Endothelial cell of umbilical vein (primary cell): ENCODE results near the gene ZNF26. TPM values are rescaled to one million over a fixed set of nuclear protein-coding genes. Genes with fewer than 3 reads are reported as not detected.

ENCODE experiments used
- BruUV-seq: library from RNA; stranded (reverse); fragments of 400-500 nt; replicated peaks from 2 replicates; lab custom pipeline; 2021; lab: Mats Ljungman, UMichigan
- CTCF ChIA-PET: fragments of 300-600, 350-600 bp; sonication (Branson Sonifier 250); formaldehyde crosslinking; loops from one replicate; lab custom pipeline; 2021; ENCODE audit warnings: antibody characterized with exemption, inconsistent platforms; lab: Charles Lee
- POLR2A ChIA-PET: fragments of 300-600, 350-600 bp; sonication (Branson Sonifier 250); formaldehyde crosslinking; loops from one replicate; lab custom pipeline; 2021; ENCODE audit warnings: antibody characterized with exemption, inconsistent platforms; lab: Charles Lee
- DNase-seq: peaks from one replicate; pipeline ENCODE4 v3.0.0-alpha.2; 2011; ENCODE audit warnings: low read depth, low spot score
- FAIRE-seq: peaks from 2 replicates; lab custom pipeline; 2011; peaks lifted over from hg19 to GRCh38; lab: Jason Lieb, UNC
- H2AFZ ChIP-seq: 2 replicates; pipeline ENCODE4 v1.6.0; 2012; ENCODE audit warnings: low read depth, low read length, control low read depth, inconsistent platforms
- H3K27ac ChIP-seq: 2 replicates; pipeline ENCODE4 v1.5.1; 2011; ENCODE audit warnings: low read depth, mild to moderate bottlenecking, control low read depth, low read length, moderate library complexity; ENCODE audit not compliant: insufficient read depth
- H3K27me3 ChIP-seq, 2 experiments: 2 replicates each; pipeline versions ENCODE4 v1.6.0 to v1.6.1; 2011; ENCODE audit warnings: low read length in 2 of 2, mixed read lengths in 1 of 2; ENCODE audit not compliant: control insufficient read depth in 2 of 2, insufficient read depth in 2 of 2
- H3K36me3 ChIP-seq, 2 experiments: 2 replicates in 1 of 2; 3 replicates in 1 of 2; pipeline ENCODE4 v1.5.1; 2011; ENCODE audit warnings: low read length in 2 of 2, mild to moderate bottlenecking in 1 of 2, moderate library complexity in 1 of 2; ENCODE audit not compliant: control insufficient read depth in 2 of 2, insufficient read depth in 2 of 2; ENCODE audit errors: extremely low read depth in 1 of 2
- H3K4me1 ChIP-seq: 3 replicates; pipeline ENCODE4 v1.5.1; 2011; ENCODE audit warnings: mild to moderate bottlenecking, low read length; ENCODE audit not compliant: control insufficient read depth, insufficient read depth; ENCODE audit errors: extremely low read depth
- H3K4me2 ChIP-seq: 2 replicates; pipeline ENCODE4 v1.6.1; 2011; ENCODE audit warnings: low read length, control low read depth, mixed read lengths; ENCODE audit not compliant: insufficient read depth
- H3K4me3 ChIP-seq, 3 experiments: fragments of 200-600 bp in 1 of 3; sonication (generic), shearing (Covaris generic) in 1 of 3; replicated peaks in 1 of 3; 2 replicates each; pipeline ENCODE4 v1.5.1; 2011 to 2016; ENCODE audit warnings: control low read depth in 3 of 3, low read length in 3 of 3, mild to moderate bottlenecking in 2 of 3, inconsistent platforms in 1 of 3, low read depth in 1 of 3, moderate library complexity in 1 of 3; ENCODE audit not compliant: insufficient read depth in 1 of 3
- H3K79me2 ChIP-seq: 2 replicates; pipeline ENCODE4 v1.6.0; 2012; ENCODE audit warnings: low read length, inconsistent platforms; ENCODE audit not compliant: control insufficient read depth, insufficient read depth
- H3K9ac ChIP-seq: replicated peaks from 2 replicates; pipeline ENCODE3; 2011; ENCODE audit warnings: low read length, control low read depth; ENCODE audit not compliant: insufficient read depth; ENCODE audit errors: extremely low read depth
- H3K9me1 ChIP-seq: replicated peaks from 3 replicates; pipeline ENCODE4 v1.6.0; 2011; ENCODE audit warnings: mild to moderate bottlenecking, low read length; ENCODE audit not compliant: control insufficient read depth, insufficient read depth; ENCODE audit errors: extremely low read depth
- H3K9me3 ChIP-seq: replicated peaks from 2 replicates; pipeline ENCODE4 v1.5.1; 2012; ENCODE audit warnings: low read length, inconsistent platforms; ENCODE audit not compliant: control insufficient read depth, insufficient read depth
- H4K20me1 ChIP-seq: replicated peaks from 2 replicates; pipeline ENCODE3; 2011; ENCODE audit warnings: mild to moderate bottlenecking, low read length; ENCODE audit not compliant: control insufficient read depth, insufficient read depth; ENCODE audit errors: extremely low read depth
- CTCF ChIP-seq, 2 donors: IDR thresholded peaks; 1 replicate in 1 of 2; 2 replicates in 1 of 2; pipeline ENCODE4 v1.5.1; 2011; ENCODE audit warnings: low read length in 2 of 2, mild to moderate bottlenecking in 2 of 2, moderate library complexity in 2 of 2, control low read depth in 1 of 2, inconsistent platforms in 1 of 2, low read depth in 1 of 2; ENCODE audit not compliant: insufficient read depth in 1 of 2; ENCODE audit errors: extremely low read depth in 1 of 2
- EZH2 ChIP-seq: IDR thresholded peaks from 2 replicates; pipeline ENCODE4 v1.6.1; 2012; ENCODE audit warnings: borderline replicate concordance, low read depth, mild to moderate bottlenecking, moderate library complexity, low read length, inconsistent platforms; ENCODE audit not compliant: severe bottlenecking
- FOS ChIP-seq: IDR thresholded peaks from 2 replicates; pipeline ENCODE4 v1.6.1; 2011; ENCODE audit warnings: mild to moderate bottlenecking, low read length, moderate library complexity, borderline replicate concordance; ENCODE audit not compliant: insufficient read depth
- GATA2 ChIP-seq: IDR thresholded peaks from 2 replicates; pipeline ENCODE4 v1.7.0; 2011; ENCODE audit warnings: low read depth, mild to moderate bottlenecking, moderate library complexity, mixed read lengths, low read length; ENCODE audit not compliant: insufficient read length, insufficient read depth
- JUN ChIP-seq: IDR thresholded peaks from 2 replicates; pipeline ENCODE4 v1.6.1; 2011; ENCODE audit warnings: borderline replicate concordance, low read depth; ENCODE audit not compliant: insufficient read length, insufficient read depth
- MYC ChIP-seq: IDR thresholded peaks from one replicate; pipeline ENCODE4 v1.6.1; 2011; ENCODE audit warnings: mild to moderate bottlenecking, low read depth, low read length
- POLR2A ChIP-seq: IDR thresholded peaks from 2 replicates; pipeline ENCODE4 v1.6.1; 2012; ENCODE audit warnings: low read depth, mild to moderate bottlenecking, control low read depth, low read length
- POLR2AphosphoS5 ChIP-seq: IDR thresholded peaks from 2 replicates; pipeline ENCODE4 v1.6.1; 2012; ENCODE audit warnings: low read depth, mild to moderate bottlenecking, control low read depth, low read length, moderate library complexity; ENCODE audit not compliant: insufficient read depth
- dilution Hi-C: fragments of 300-500 bp; cut with MboI; formaldehyde crosslinking; loops from one replicate; pipeline ENCODE4 v1.15.0; 2019; ENCODE audit warnings: low sequenced_read_pairs; ENCODE audit not compliant: extremely low pct_ligation_motif_present
- intact Hi-C: fragments of 100-400 bp; cut with micrococcal nuclease; formaldehyde crosslinking; loops from one replicate; pipeline ENCODE4 v1.10.0; 2022
- polyA plus RNA-seq, 4 experiments: library from polyadenylated mRNA; depleted of rRNA in 3 of 4; stranded (reverse) in 3 of 4; unstranded in 1 of 4; fragments of >200 nt; gene quantifications; 2 replicates each; pipeline versions ENCODE4 v1.2.1 to v1.2.3, GENCODE V29; 2011 to 2012; ENCODE audit warnings: missing spikeins in 1 of 4
- total RNA-seq: library from RNA; stranded (reverse); gene quantifications from 2 replicates; pipeline ENCODE4 v1.2.3, GENCODE V29; 2021
- TF ChIP-seq, protein P1 (sequence below): IDR thresholded peaks from 2 replicates; pipeline ENCODE4 v1.6.1; 2011; ENCODE audit not compliant: insufficient read depth, insufficient read length

The ZNF26 gene
- total and polyA plus RNA-seq, 2 donors (not counting 3 experiments of a cell fraction or from before 2014, with no cell fraction given) = 5.9 to 11.1 TPM

GRCh38 chr12:132949936-132950837 is 36.0 kb upstream of the ZNF26 start:
- no peaks in the 10 kb centered on the region for H3K9me1 ChIP-seq
- H3K9ac ChIP-seq = no peak overlapping the region
- dilution Hi-C loops = no loop called here
- DNase-seq (no peak), FAIRE-seq (no peak)
- H3K9me3 ChIP-seq = peaks cover 3% of the 10 kb centered on the region
- POLR2A ChIA-PET = no interaction called here
- TF ChIP-seq MYC = no peak
- no peak for TF ChIP-seq GATA2
- TF ChIP-seq POLR2AphosphoS5 = no peak
- no peak for TF ChIP-seq JUN
- no peak for TF ChIP-seq FOS
- TF ChIP-seq CTCF (IDR thresholded peaks at IDR 0.05; ENCODE audit: extremely low read depth in 1 of 2, insufficient read depth in 1 of 2, low read depth in 1 of 2, low read length in 2 of 2) = no peak
- TF ChIP-seq EZH2 = no peak
- TF ChIP-seq POLR2A = no peak
- TF ChIP-seq, protein P1, sequence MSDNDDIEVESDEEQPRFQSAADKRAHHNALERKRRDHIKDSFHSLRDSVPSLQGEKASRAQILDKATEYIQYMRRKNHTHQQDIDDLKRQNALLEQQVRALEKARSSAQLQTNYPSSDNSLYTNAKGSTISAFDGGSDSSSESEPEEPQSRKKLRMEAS = no peak
- H3K36me3 ChIP-seq = peaks cover 0 to 4% of the 10 kb centered on the region in 2 experiments
- no peaks in the 10 kb centered on the region for H3K27me3 ChIP-seq
- H3K4me3 ChIP-seq = no peak overlapping the region
- no peak overlapping the region for H3K4me2 ChIP-seq
- H3K79me2 ChIP-seq = peaks cover 18% of the 10 kb centered on the region
- intact Hi-C loops = no loop called here
- H2AFZ ChIP-seq = no peak overlapping the region
- BruUV-seq = no TSS peak
- no peaks in the 10 kb centered on the region for H4K20me1 ChIP-seq
- H3K4me1 ChIP-seq = peaks cover 4% of the 10 kb centered on the region
- no peak overlapping the region for H3K27ac ChIP-seq
- CTCF ChIA-PET = no interaction called here
